ENCODE results near the gene OPN1MW2.
"Not testable (repeated sequence)": the region's sequence is repeated elsewhere in the genome, so short reads cannot be mapped to it uniquely, and the experiment has no call there.

DNA sequence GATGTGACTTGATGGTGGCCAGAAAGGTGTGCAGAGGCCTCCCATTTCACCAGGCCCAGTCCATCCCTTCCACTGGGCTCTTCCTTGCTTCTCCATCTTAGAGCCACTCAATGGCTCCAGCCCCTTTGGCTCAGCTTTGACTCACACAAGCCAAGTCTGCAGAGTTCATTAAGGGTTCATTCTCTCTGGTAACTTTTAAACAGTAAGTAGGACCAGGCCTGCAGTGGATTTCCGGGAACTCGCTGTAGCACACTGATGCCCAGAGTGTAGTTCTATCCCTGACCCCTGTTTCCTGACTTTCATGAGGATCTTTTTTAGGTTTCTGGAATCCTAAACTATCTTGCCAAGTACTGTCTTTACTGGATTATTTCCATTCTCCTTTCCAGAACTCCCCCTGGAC is 25.2 kb upstream of the OPN1MW2 start:
- not testable (repeated sequence) for TF ChIP-seq CTCF (IDR thresholded peaks at IDR 0.05); E2F4 (CRISPR knock-in tag; IDR thresholded peaks at IDR 0.05; ENCODE audit: borderline replicate concordance, low read depth); TCF7 (CRISPR knock-in tag; IDR thresholded peaks at IDR 0.05; ENCODE audit: low read depth); NFE2L1 (CRISPR knock-in tag; IDR thresholded peaks at IDR 0.05); NR1H2 (CRISPR knock-in tag; IDR thresholded peaks at IDR 0.05)
